ENCODE data around the gene ANXA3.

- TF ChIP-seq, protein P1, sequence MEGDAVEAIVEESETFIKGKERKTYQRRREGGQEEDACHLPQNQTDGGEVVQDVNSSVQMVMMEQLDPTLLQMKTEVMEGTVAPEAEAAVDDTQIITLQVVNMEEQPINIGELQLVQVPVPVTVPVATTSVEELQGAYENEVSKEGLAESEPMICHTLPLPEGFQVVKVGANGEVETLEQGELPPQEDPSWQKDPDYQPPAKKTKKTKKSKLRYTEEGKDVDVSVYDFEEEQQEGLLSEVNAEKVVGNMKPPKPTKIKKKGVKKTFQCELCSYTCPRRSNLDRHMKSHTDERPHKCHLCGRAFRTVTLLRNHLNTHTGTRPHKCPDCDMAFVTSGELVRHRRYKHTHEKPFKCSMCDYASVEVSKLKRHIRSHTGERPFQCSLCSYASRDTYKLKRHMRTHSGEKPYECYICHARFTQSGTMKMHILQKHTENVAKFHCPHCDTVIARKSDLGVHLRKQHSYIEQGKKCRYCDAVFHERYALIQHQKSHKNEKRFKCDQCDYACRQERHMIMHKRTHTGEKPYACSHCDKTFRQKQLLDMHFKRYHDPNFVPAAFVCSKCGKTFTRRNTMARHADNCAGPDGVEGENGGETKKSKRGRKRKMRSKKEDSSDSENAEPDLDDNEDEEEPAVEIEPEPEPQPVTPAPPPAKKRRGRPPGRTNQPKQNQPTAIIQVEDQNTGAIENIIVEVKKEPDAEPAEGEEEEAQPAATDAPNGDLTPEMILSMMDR (conservative IDR thresholded peaks at IDR 0.05; ENCODE audit: low read depth, low read length), result peak; percentile 10; the same call in 1 of the 2 replicates
- no peak for TF ChIP-seq EZH2 (IDR thresholded peaks at IDR 0.05; ENCODE audit: low read length, unreplicated experiment)
Observed at GRCh38 chr4:78568640-78569305, 17.2 kb downstream of the ANXA3 start.
